Stimulated activated CD4-positive, alpha-beta T cell treated with anti-CD3 and anti-CD28 coated beads, Interleukin-12 subunit alpha, Interleukin-12 subunit beta, amount 100 ng/mL, for 24 hours (primary cell): ENCODE results near the gene RIC3.
"Not testable (repeated sequence)": the region's sequence is repeated elsewhere in the genome, so short reads cannot be mapped to it uniquely, and the experiment has no call there.

Experiments
- DNase-seq, 2 experiments: peaks; one replicate each; pipeline ENCODE4 v3.0.0-alpha.2; 2020; ENCODE audit warnings: low read depth in 2 of 2

The RIC3 gene

GRCh38 chr11:8190431-8190830 lies 21.6 kb upstream of the RIC3 start:
- no peak for DNase-seq

DNA sequence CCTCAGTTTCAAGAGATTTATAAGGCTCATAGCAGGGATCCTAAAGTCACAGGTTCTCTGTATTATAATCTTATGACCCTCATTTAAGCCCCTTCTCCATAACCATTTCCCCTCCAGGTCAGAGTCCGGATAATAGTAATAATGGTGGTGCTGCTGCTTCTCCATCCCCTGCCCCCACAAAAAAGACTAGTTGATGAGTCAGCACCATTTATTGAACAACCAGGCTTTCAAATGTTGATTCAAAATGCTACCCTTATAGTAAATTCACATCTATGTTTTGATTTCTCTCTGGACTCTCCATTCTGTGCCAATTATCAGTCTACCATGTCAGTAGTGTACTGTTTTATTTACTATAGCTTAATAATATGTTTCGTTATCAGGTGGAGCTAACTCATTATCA lies 17.6 kb upstream of the RIC3 start:
- no peak for DNase-seq

GRCh38 chr11:8183111-8183510 lies 14.3 kb upstream of the RIC3 start:
- no peak for DNase-seq

DNA sequence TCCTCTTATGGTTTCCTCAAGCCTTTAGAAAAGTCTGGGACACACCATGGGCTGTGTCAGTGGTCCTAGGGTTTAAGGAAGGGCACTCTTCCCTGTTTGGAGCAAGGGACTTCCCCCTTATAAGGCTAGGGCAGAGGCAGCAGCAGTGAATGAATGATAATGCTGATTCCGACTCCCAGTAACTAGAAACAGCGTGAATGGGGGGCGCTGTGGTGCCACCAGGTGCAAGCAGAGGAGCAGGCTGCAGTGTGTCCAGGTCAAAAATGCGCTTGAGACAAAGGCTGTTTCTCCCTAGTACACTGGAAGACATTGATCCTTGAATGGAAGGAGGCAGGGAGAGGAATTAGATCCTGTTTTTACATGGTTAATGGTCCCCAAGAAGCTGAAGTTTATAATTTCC lies 11.6 kb upstream of the RIC3 start:
- DNase-seq = no peak

- DNase-seq = no peak
These were observed 9.5 kb upstream of the RIC3 start for GRCh38 chr11:8178297-8178696.

- DNase-seq = no peak
These were observed 8.3 kb upstream of the RIC3 start for GRCh38 chr11:8177136-8177535.

- DNase-seq = no peak
These were observed 1.0 kb downstream of the RIC3 start for GRCh38 chr11:8167796-8168195.

- no peak for DNase-seq
These were observed 4.1 kb downstream of the RIC3 start for GRCh38 chr11:8164746-8165145.

- not testable (repeated sequence) for DNase-seq
These were observed 7.1 kb downstream of the RIC3 start for GRCh38 chr11:8161627-8162304.

GRCh38 chr11:8156877-8157276 lies 11.9 kb downstream of the RIC3 start:
- DNase-seq = no peak

DNA sequence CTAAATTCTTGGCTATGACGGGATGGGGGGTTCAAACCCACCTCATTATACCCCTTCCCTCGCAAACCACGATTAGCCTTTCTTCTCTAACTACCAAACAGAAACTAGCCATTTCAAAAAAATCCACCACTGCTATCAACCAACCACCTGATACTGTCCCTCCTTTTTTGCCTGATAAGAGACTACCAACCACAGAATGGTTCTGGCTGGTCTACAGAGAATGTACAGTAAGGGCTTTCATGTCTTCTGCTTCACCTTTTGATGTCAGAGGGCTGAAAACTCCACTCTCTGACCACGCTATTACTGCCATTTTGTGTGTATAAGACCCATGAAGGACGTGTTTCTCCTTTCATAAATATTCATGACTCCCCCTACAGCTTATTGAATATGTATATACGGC lies 19.1 kb downstream of the RIC3 start:
- no peak for DNase-seq

DNA sequence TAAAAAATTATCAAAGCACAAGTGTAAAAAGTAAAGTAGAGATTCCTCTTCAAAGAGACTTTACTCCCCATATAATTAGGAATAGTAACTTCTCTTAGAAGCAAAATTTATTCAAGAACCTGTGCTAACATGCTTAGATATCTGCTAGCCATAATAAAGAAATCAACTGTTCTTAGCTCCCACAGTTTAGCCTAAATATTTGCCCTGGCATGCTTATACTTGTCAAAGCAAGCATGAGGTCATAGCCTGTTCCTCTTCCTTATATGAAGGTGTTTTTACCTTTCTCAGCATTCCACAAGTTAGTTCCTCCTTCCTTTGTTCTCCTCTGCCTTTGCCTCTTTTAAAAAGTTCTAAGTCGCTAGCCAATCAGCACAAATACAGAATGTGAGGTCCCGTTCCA lies 30.3 kb downstream of the RIC3 start:
- no peak for DNase-seq

- DNase-seq = no peak
These were observed 41.4 kb downstream of the RIC3 start for GRCh38 chr11:8127447-8127846.

DNA sequence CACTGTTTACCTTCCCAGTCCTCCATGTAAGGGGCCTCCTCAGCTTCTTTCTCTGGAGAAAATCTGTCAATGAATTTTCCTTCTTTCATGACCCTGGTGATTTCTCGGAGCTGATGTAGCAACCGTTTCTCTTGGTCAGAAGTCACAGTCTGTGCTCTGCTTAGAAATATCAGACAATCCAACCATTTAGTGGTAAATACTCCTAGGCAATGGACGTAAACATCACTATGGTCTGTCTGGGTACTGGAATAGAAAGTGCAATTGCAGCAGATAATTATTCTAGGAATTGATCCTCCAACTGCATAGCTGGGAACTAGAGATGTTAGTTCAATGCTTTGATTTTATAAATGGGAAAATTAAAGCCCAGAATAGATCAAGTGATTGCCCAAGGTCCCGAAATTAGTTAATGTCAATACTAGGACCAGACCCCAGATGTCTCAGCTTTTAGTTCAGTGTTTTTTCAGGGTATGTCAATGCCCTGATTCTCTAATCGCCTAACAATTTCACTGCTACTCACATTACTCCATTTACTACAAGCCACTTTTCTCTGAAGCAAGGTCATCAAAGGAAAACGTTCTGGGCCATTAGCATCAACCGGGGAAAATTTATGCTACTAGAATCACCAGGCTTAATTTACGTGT lies 42.1 kb downstream of the RIC3 start:
- no peak for DNase-seq

DNA sequence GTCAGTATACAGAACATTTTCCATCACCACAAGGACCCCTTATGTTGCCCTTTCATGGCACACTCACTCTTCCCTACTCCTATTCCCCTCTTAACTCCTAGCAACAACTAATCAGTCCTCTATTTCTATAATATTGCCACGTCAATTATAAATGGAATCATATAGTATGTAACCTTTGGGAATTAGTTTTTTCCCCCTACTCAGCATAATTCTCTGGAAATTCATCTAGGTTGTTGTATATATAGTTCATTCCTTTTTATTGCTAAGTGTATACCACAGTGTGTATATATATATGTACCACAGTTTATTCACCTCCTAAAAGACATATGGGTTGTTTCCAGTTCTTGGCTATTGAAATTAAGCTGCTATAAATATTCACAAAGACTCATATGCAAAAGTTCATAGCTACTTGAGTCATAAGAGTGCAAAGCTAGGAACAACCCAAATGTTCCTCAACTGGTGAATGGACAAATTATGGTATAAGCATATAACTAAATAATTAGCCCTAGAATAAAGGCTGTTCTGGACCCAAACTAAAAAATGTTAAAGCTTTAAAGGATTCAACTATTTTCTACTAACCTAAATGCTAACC lies 46.6 kb downstream of the RIC3 start:
- no peak for DNase-seq

GRCh38 chr11:8111636-8112035 lies 57.2 kb downstream of the RIC3 start:
- no peak for DNase-seq

DNA sequence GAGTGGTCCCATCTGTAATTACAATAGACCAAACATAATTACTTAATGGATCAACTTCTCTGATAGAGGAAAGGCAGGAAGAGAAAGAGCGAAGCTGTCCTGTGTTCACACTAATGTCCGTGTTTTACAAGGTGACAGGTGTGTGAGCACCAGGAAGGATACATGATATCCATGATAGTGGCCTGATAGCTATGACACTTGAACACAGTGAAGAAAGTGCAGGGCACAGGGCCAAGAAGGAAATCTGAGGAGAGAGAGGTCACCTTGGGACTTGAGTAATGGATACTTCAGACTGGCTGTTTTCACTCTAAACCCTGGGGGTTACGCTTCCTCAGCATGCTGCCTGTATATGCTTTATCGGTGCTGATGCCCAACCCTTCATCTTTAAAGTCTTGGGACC lies 58.4 kb downstream of the RIC3 start:
- no peak for DNase-seq

- no peak for DNase-seq
These were observed 59.1 kb downstream of the RIC3 start for GRCh38 chr11:8109675-8110074.

GRCh38 chr11:8108421-8108820 lies 60.4 kb downstream of the RIC3 start:
- DNase-seq = no peak

DNA sequence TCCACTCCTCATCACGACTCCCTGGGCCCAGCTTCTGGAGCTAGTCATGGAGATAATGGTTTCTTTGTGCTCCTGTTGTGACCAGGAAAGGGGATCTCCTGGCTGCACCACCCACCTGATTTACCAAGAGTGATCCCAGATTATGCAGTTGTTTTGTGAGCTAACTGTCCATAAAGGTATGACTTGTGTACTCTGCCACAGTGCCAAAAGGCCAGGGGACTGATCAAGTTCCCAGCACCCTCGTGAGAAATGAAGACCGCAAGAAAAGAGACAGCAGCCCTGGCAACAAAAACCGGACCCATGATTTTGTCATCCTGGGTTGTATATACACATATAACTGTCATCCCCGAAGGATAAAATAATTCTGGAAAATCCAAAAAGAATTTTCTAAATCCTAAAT lies 61.2 kb downstream of the RIC3 start:
- no peak for DNase-seq

GRCh38 chr11:8106679-8107078 lies 62.1 kb downstream of the RIC3 start:
- no peak for DNase-seq

DNA sequence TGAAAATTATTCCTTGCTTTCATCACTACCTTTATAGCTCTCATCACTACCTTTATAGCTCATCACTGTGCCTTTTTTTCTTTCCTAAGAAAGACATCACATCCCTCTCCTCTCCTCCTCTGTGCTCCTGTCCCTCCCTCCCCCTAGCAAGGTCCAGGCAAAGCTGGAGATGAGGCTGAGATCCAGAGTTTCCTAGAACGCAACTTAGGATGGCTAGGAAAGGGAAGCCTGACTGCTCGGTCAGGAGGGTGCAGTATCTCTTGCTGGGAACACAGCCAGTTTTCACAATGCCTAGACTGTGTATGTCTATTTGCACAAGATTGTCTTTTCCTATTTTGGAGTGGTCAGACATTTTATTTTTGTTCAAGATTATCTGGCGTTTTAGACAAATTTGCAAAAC lies 63.2 kb downstream of the RIC3 start:
- DNase-seq = no peak

DNA sequence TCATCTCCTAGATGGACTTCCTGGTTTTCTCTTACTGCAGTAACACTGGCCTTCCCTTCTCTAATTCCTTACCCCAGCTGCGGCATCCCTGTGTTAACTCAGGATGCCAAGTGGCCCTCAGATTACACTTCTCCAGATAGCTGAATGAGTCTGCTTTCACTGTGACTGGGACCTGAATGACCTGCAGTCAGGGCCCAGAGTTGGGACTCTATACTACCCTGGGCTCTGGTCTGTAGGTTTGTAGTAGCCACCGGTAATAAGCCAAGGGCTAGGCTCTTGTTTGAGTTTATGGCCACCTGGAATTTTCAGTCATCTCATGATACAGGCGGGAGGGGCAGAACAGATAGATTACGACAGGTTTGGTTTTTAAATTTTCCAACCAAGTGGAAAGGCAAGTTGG lies 63.7 kb downstream of the RIC3 start:
- no peak for DNase-seq

- no peak for DNase-seq
These were observed 64.9 kb downstream of the RIC3 start for GRCh38 chr11:8103909-8104308.
